Smooth muscle cell (in vitro differentiated cells): ENCODE data around the gene RAB11B. TPM values are rescaled to one million over a fixed set of nuclear protein-coding genes. Genes with fewer than 3 reads are reported as not detected.

Source experiments
- DNase-seq: peaks from one replicate; lab custom pipeline; 2025; ENCODE audit not compliant: unreplicated experiment; lab: John Stamatoyannopoulos, UW
- H2AFZ ChIP-seq: fragments of 200-600 bp; sonication (generic); 2 replicates; pipeline ENCODE4 v1.6.0; 2016; ENCODE audit warnings: antibody characterized with exemption, low read depth, mild to moderate bottlenecking
- H3F3A ChIP-seq: fragments of 200-600 bp; sonication (generic); 2 replicates; pipeline ENCODE4 v1.6.0; 2017; ENCODE audit warnings: antibody characterized with exemption, low read depth
- H3K27ac ChIP-seq: fragments of 200-600 bp; sonication (generic); 2 replicates; pipeline ENCODE4 v1.5.1; 2016; ENCODE audit warnings: low read depth, mild to moderate bottlenecking
- H3K27me3 ChIP-seq: fragments of 200-600 bp; sonication (generic); 2 replicates; pipeline ENCODE4 v1.6.1; 2016; ENCODE audit warnings: low read depth, mild to moderate bottlenecking
- H3K36me3 ChIP-seq: fragments of 200-600 bp; sonication (generic); 2 replicates; pipeline ENCODE4 v1.5.1; 2016; ENCODE audit warnings: low read depth
- H3K4me1 ChIP-seq: fragments of 200-600 bp; sonication (generic); 2 replicates; pipeline ENCODE4 v1.5.1; 2016; ENCODE audit warnings: low read depth
- H3K4me2 ChIP-seq: fragments of 200-600 bp; sonication (generic); 2 replicates; pipeline ENCODE4 v1.6.0; 2016; ENCODE audit warnings: mild to moderate bottlenecking
- H3K4me3 ChIP-seq: fragments of 200-600 bp; sonication (generic); 2 replicates; pipeline ENCODE4 v1.5.1; 2016; ENCODE audit warnings: mild to moderate bottlenecking
- H3K79me2 ChIP-seq: fragments of 200-600 bp; sonication (generic); 2 replicates; pipeline ENCODE4 v1.6.0; 2016; ENCODE audit warnings: low read depth, mild to moderate bottlenecking
- H3K9ac ChIP-seq: fragments of 200-600 bp; sonication (generic); 2 replicates; pipeline ENCODE4 v1.6.0; 2016; ENCODE audit warnings: low read depth
- H3K9me3 ChIP-seq: fragments of 200-600 bp; sonication (generic); replicated peaks from 2 replicates; pipeline ENCODE4 v1.5.1; 2016; ENCODE audit warnings: low read depth
- H4K20me1 ChIP-seq: fragments of 200-600 bp; sonication (generic); 2 replicates; pipeline ENCODE4 v1.6.0; 2016; ENCODE audit warnings: low read depth
- CTCF ChIP-seq: fragments of 200-600 bp; sonication (generic); IDR thresholded peaks from 2 replicates; pipeline ENCODE4 v1.5.1; 2017; ENCODE audit warnings: borderline replicate concordance, mild to moderate bottlenecking, antibody characterized with exemption; ENCODE audit not compliant: insufficient read depth, poor library complexity, severe bottlenecking
- WGBS: methylation state at CpG from one replicate; pipeline ENCODE4 v1.1.7; 2016; ENCODE audit warnings: low lambda C conversion rate; 5-methylcytosine and 5-hydroxymethylcytosine counted together
- polyA plus RNA-seq: library from polyadenylated mRNA; unstranded; fragments of >200 nt; fragmentation: Nextera tagmentation; extraction: Ambion mirVana; gene quantifications from 2 replicates; pipeline ENCODE4 v1.2.1, GENCODE V29; 2016
- total RNA-seq: library from RNA; depleted of rRNA; stranded (reverse); fragments of >200 nt; gene quantifications from 2 replicates; pipeline ENCODE4 v1.2.3, GENCODE V29; 2014

RAB11B gene
- total and polyA plus RNA-seq, 2 experiments from 2014 or later, result 28.9 to 148 TPM

GRCh38 chr19:8398311-8398771 lies 8.2 kb downstream of the RAB11B start:
- Histone ChIP-seq H3K36me3 (no peaks in the 10 kb centered on the region), H3F3A (no peaks in the 10 kb centered on the region), H3K4me3 (no peak overlapping the region), H3K4me2 (no peak overlapping the region), H3K27me3 (no peaks in the 10 kb centered on the region), H3K27ac (no peak overlapping the region), H3K9ac (no peak overlapping the region), H2AFZ (no peak overlapping the region), H3K9me3 (no peaks in the 10 kb centered on the region), H3K4me1 (no peaks in the 10 kb centered on the region), H3K79me2 (peaks cover 59% of the 10 kb centered on the region), H4K20me1 (peaks cover 89% of the 10 kb centered on the region)
- TF ChIP-seq CTCF, result no peak
- 83% methylated on average over 9 of the region's 9 CpGs for WGBS
- DNase-seq, result no peak

GRCh38 chr19:8399681-8400188 lies 9.6 kb downstream of the RAB11B start:
- no peak for DNase-seq
- Histone ChIP-seq H2AFZ (no peak overlapping the region), H3K27ac (no peak overlapping the region), H3K27me3 (no peaks in the 10 kb centered on the region), H3F3A (no peaks in the 10 kb centered on the region), H3K36me3 (no peaks in the 10 kb centered on the region), H4K20me1 (peaks cover 75% of the 10 kb centered on the region), H3K79me2 (peaks cover 45% of the 10 kb centered on the region), H3K4me2 (no peak overlapping the region), H3K9me3 (no peaks in the 10 kb centered on the region), H3K9ac (no peak overlapping the region), H3K4me3 (no peak overlapping the region), H3K4me1 (no peaks in the 10 kb centered on the region)
- WGBS, result 97% methylated on average over 32 of the region's 34 CpGs
- TF ChIP-seq CTCF, result no peak

GRCh38 chr19:8401981-8402411 lies 11.8 kb downstream of the RAB11B start:
- Histone ChIP-seq H3K36me3 (no peaks in the 10 kb centered on the region), H3K4me1 (no peaks in the 10 kb centered on the region), H3F3A (no peaks in the 10 kb centered on the region), H3K9me3 (no peaks in the 10 kb centered on the region), H3K4me2 (no peak overlapping the region), H3K79me2 (peaks cover 24% of the 10 kb centered on the region), H2AFZ (no peak overlapping the region), H3K4me3 (no peak overlapping the region), H3K27me3 (no peaks in the 10 kb centered on the region), H3K9ac (no peak overlapping the region), H4K20me1 (peaks cover 53% of the 10 kb centered on the region), H3K27ac (no peak overlapping the region)
- no peak for DNase-seq
- WGBS, result 96% methylated on average over 18 of the region's 21 CpGs
- no peak for TF ChIP-seq CTCF
